ENCODE data around the gene TENM4.

DNA sequence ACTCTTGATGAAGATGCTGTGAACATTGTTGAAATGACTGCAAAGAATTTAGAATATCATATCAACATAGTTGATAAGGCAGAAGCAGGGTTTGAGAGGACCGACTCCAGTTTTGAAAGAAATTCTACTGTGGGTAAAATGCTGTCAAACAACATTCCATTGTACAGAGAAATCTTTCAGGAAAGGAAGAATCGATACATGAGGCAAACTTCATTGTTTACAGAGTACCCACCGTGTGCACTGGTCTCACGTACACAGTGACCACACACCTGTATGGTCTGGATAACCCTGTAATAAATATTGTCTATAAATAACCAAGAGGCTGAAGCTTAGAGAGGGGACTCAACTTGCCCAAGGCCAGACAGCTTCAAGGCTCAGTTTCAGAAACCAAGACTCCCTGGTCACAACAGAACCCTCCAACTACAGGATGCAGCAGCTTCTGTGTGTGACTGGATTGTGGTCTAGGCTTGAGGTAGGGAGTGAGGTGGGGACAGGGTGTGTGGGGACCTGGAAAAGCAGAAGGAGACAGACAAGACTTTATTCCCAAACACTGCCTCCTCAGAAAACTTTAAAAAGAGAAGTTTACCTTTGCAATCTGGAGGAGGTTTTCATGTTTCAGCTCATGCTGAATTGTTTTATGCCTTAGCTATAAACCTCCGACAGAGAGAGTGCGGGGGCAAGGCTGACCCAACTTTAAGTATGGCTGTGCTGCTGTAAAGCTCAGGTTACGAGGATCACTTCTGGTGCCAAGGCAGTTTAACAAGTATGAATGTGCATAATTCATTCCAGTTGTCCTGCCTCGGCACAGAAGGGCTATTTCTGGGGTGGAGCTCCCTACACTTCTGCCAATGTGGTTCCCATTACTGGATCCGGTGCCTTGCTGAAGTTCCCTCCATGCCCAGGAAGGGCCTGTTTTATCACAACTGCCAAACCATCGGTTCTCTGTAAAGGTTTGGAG lies 493.6 kb downstream of the TENM4 start:
- no peak for TF ChIP-seq POLR2A (IDR thresholded peaks at IDR 0.05)
- TF ChIP-seq, protein P1, sequence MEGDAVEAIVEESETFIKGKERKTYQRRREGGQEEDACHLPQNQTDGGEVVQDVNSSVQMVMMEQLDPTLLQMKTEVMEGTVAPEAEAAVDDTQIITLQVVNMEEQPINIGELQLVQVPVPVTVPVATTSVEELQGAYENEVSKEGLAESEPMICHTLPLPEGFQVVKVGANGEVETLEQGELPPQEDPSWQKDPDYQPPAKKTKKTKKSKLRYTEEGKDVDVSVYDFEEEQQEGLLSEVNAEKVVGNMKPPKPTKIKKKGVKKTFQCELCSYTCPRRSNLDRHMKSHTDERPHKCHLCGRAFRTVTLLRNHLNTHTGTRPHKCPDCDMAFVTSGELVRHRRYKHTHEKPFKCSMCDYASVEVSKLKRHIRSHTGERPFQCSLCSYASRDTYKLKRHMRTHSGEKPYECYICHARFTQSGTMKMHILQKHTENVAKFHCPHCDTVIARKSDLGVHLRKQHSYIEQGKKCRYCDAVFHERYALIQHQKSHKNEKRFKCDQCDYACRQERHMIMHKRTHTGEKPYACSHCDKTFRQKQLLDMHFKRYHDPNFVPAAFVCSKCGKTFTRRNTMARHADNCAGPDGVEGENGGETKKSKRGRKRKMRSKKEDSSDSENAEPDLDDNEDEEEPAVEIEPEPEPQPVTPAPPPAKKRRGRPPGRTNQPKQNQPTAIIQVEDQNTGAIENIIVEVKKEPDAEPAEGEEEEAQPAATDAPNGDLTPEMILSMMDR (IDR thresholded peaks at IDR 0.05): no peak

Data from uterus (tissue), 2 donors.